HG03066 (cell line): ENCODE data around the gene GPR176.

Experiments used
- ATAC-seq: cut with Tn5 transposase; IDR thresholded peaks from one replicate; pipeline ENCODE4 v1.9.1; 2021; ENCODE audit warnings: low read depth; ENCODE audit not compliant: unreplicated experiment

Gene GPR176

DNA sequence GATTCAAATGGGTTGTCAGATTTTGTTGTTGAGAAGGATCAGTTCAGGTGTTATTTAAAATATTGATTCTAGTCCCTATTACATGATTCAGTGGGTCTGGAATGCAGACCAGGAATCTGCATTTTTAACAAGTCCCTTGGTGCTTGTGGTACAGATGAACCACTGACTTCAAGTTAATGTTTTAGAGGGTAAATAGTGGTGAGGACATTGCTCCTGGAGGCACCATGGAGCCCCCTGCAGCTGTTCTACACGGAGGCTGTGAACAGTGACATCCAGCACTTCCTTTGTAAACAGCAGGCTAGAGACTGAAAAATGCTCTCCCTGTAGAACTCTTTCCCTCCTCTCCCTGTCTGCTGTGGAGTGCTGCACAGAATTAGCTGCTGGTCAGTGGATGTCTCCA, 132.6 kb downstream of the GPR176 start:
- ATAC-seq = no peak

DNA sequence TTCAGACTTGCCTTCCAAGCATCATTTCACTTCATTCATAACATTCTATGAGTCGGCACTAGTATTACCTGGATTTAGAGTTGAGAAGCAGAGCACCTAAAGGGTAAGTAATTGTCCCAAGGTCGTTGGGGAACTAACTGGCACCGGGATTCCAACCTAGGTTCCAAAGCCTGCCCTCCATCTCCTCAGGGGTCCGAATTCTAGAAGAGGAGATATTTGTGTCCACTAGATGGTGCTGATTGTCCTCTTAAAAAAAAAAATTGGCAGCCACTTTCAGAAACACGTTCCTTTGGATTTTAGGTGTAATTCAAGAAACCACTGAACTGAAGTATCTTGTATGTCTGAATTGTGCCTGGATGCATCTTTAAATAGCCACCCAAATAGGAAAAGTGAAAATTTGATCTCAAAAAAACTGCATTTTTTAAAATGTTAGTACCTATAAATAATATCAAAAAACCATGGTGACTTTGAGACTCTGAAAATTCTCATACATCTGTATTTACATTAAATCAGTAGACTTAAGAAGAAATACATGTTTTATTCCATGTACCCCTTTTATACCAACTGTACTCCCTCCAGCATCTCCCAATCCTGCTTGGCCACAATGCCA, 133.5 kb downstream of the GPR176 start:
- no peak for ATAC-seq

GRCh38 chr15:39785841-39786240, 134.2 kb downstream of the GPR176 start:
- no peak for ATAC-seq

- no peak for ATAC-seq
These were observed 134.9 kb downstream of the GPR176 start for GRCh38 chr15:39785139-39785538.

GRCh38 chr15:39784638-39785037, 135.4 kb downstream of the GPR176 start:
- no peak for ATAC-seq

DNA sequence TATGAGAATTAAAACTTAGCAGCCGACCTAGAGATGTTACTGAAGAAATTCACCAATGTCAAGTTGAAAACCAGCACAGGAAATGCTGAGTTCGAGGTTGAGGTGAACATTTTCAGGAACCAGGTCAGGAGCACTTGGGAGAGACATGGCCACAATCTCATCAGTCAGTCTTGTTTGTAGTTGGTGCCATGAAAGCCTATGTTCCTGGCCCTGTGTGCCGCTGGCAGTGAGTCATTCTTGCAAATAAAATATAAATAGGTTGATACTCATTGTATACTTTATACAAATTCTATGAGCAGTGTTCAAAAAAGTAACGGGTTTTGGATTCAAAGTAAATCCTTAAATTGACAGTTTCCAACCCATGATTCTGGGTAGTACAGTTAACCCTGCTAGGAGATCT, 135.9 kb downstream of the GPR176 start:
- no peak for ATAC-seq

- ATAC-seq = no peak
These were observed 136.7 kb downstream of the GPR176 start for GRCh38 chr15:39783244-39783820.

- peak; percentile 97 for ATAC-seq
These were observed 137.5 kb downstream of the GPR176 start, which contains the start of gene FSIP1 for GRCh38 chr15:39782441-39783138. FSIP1 (minus strand) TSS chr15:39782841; CDS start chr15:39776524, 6,317 bp downstream.

GRCh38 chr15:39781967-39782302, 138.1 kb downstream of the GPR176 start:
- ATAC-seq = no peak

DNA sequence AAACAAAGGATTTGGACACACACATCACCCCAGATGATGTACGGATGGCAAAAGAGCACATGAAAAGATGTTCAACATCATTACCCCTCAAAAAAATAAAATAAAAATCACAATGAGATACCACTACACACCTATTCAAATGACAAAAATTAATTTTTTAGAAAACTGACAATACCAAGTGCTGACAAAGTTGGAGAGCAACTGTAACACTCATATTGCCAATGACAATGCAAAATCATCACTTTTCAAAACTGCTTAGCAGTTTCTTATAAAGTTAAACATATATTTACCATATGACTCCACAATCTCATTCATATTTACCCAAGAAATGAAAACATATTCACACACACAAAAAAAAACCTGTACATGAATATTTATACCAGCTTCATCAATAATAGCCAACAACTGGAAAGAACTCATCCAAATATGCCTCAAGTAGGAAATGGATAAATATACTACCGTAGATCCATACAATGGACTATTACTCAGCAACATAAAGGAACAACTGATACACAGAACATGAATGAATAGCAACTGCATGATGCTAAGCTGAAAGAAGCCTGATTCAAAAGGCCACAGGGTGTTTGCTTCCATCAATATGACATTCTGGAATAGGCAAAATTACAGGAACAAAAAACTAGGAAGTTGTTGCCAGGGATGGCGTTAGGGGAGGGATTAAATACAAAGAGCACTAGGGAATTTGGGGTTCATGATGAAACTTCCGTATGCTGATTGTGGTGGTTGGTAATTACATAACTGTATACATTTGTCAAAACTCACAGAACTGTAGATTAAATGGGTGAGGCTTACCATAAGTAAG, 138.7 kb downstream of the GPR176 start:
- ATAC-seq = no peak

DNA sequence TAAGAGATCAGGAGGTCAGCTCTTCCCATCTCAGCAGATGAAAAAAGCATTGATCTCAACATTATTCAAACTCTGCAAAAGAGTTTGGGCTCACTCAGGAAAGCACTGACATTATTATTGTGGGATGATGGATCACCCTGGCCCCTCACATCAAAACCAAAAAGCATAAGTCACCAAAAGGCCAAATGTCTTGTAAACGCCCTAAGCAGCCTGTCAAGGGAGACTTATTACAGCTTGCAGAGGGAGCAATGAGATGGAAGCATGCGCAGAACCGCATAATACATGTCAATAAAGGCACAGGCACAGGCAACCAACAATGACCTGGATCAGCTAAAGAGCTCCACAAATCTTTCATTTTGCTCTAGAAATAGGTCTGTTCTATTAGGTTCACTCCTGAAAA, 142.0 kb downstream of the GPR176 start:
- ATAC-seq = no peak

- no peak for ATAC-seq
These were observed 142.6 kb downstream of the GPR176 start for GRCh38 chr15:39777496-39777895.

- no peak for ATAC-seq
These were observed 144.0 kb downstream of the GPR176 start for GRCh38 chr15:39776068-39776467.

GRCh38 chr15:39774688-39775267, 145.3 kb downstream of the GPR176 start:
- no peak for ATAC-seq

- no peak for ATAC-seq
These were observed 149.0 kb downstream of the GPR176 start for GRCh38 chr15:39770748-39771689.

GRCh38 chr15:39767921-39768320, 152.1 kb downstream of the GPR176 start:
- no peak for ATAC-seq

- ATAC-seq = no peak
These were observed 159.1 kb downstream of the GPR176 start for GRCh38 chr15:39761006-39761405.

GRCh38 chr15:39756806-39757522, 163.1 kb downstream of the GPR176 start:
- no peak for ATAC-seq

DNA sequence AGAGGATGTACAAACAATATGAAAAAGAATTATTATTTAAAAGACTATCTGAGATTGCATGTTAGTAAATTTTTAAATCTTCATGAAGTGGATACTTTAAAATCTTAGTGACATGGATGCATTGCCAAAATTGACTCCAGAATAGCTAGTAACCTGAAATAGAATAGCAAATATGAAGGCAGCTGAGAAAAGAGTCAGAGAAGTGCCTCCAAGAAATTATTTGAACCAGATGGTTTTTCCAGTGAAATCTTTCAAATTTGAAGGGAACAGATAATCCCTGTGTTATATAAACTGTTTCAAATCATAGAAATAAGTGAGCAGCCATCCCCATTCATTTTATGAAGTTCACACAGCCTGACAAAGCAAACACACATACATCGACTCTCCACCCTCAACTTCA, 167.1 kb downstream of the GPR176 start:
- ATAC-seq = no peak
